NCI-H1092 (cell line): ENCODE data around the gene SKIDA1.

Experiments used
- DNase-seq: peaks from one replicate; lab custom pipeline; 2025; lab: John Stamatoyannopoulos, UW

SKIDA1 gene

GRCh38 chr10:21529032-21529910 lies 3.8 kb upstream of the SKIDA1 start:
- DNase-seq: peak; percentile 21

DNA sequence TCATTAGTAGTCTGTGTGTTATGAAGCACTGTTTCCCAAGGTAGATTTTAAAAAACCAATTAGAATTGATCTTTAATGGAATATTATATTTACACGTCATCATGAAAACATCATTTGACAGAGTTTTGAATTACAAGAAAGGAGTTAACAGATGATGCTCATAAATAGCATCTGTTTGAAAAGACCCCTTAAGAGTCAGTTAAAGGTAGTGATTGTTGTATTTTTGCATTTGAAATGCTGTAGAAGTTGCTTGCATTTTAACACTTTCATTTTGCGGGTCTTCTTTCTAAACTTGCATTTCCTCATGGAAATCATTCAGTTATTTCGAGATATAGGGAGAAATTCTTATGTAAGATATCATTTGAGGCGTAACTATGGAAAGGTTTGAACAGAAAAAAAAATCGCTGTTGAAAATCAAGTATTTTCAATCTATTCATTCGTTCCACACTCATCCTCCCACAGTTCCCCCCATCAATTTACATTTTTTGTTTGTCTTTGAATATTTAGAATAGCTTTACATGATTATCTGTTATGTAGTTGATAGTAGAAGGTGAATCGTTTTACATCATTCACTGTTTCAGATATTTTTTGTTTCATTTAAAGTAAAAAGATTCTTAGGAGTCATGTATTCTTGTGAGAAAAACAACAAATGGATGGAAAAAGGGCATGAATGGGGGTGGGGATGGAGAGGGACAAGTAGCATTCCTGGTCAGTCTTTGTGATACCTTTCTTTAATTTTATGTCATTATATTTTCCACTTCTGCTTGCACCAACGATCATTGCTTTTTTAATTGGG lies 3.0 kb upstream of the SKIDA1 start:
- no peak for DNase-seq

- DNase-seq: no peak
Measured at GRCh38 chr10:21527598-21528235, 2.2 kb upstream of the SKIDA1 start.

DNA sequence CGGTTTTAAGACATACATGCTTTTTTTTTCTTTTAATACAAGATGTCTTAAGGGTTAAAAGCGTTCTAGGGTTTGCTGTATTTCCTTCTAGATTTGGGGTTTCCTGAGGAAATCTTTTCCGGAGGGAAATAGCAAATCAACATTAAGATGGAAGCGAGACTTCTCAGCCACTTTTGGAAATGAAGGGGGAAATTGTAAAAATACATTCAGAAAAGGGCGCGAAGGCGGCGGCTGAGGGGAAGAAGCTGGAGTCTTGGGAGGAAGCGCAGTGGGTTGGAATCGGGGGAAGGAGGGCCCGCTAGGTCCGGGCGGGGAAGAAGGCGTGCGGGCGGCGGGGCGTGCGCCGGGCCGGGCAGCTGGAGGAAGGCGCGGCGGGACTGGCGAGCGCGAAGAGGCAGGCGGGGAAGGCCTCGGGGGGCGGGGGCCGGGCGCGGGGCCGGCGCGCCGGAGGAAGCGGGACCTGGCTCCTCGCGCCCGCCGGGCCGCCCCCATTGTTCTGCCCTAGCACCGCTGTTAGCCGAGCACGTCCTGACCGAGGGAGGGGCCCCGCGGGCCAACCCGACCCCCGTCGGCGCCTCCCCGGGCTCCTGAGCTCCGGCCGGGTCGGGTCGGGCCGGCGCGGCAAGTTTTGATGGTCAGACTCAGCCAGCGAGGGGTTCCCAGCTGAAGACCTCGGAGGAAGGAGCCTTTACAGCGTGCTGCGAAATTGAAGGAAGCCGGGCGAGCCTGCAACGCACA lies 1.5 kb upstream of the SKIDA1 start:
- DNase-seq: no peak

DNA sequence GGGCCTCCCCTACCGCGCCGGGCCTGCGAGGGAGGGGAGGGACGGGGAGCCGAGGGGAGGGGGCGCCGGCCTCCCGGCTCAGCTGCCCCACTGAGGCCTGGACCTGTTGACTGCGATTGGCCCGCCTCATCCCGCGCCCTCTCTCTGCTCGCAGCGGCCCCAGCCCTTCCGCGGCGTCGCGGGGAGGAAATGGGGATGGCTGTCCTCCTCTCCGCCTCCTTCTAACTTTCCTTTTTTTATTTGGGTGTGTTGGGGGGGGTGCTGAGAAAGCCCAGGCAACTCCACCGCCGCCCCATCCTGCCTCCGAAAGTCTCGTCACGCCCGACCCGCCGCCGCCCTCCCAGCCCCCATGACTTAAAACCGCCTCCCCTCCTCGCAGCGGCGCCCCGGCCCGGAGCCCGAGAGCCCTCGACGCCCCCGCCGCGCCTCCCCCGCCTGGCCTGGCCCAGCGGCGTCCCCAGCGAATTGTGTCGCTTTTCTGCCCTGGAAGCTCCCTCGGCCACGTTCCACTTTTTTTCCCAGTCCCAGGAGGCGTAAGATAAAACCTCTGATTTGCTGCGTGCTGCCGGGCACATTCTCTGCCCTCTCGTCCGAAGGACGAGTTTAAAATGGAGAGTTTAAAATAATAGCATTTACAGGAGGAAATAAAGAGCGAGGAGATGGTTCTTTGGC lies 842 bp upstream of the SKIDA1 start:
- peak; percentile 51 for DNase-seq

DNA sequence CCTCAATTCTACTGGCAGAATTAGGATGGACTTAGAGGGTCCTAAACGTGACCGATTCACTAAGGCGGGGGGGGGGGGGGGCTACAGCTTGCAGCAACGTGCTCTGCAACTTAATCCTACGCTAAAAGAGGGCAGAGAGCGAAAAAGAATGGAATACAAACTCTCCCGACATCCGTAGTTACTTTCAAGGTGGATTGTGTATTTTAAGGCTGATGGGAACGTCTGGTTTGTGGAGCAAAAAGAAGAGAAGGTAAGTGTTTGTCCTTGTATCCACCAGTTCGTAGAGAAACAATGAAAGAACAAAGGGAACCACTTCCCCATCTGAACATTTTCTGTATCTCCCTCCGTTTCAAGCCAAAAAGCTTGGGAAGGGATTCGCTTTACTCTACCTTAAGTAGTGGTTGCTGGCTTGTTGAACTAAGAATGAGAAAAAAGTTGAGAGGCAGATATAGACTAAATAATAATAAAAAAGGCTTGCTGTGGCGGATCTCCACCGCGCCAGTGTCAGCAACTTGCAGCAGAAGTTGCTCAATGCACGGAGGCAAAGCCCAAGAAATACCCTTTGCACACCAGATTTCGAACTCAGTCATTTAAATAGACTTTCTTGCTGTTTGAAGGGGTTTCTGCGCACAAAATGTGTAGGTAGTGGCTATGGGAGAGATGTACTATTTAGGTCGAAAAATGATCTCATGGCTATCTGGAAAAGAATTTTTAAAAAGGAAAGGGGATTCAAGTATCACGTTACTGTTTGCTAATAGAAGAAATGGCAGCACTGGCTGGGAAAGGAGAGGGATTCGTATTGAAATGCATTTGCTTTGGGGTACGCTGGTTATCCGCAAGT lies 736 bp downstream of the SKIDA1 start:
- DNase-seq: no peak

- DNase-seq: no peak
Measured at GRCh38 chr10:21524131-21524525, 1.4 kb downstream of the SKIDA1 start.

- peak; percentile 79 for DNase-seq
Measured at GRCh38 chr10:21523557-21524008, 1.9 kb downstream of the SKIDA1 start.

GRCh38 chr10:21522631-21523406 lies 2.7 kb downstream of the SKIDA1 start:
- DNase-seq: no peak

DNA sequence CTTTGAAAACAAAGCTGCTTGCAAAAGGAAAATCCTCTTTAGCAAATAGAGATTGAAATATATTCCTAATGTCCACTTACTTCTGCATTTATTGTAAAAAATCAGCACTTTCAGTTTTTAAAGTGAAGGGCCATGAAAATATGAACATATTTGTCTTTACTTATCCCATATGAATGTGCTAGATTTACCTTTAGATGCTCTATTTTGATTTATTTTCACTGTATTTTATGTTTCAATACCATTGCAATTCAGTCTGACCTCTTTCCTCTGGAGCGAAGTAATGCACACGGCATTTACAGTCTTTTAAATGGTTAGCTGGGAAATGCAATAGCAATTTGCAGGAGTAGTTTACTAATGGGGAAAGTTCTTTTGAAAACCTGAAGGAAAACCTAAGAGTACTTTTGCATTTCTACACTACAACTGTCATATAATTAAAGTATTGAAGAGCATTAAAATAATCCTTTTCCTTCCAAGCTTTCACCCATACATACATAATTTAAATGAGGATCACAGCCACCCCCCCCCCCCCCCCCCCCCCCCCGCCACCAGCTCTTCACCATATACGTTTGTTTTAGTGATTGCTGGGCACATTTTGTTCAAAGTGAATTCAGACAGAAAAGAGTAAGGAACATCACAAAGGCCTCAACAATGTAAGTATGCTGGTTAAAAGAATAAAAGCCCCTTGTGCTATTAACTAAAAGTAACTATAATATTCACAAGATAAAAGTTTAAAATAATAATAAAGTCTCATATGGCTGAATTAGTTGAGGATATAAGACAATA lies 3.5 kb downstream of the SKIDA1 start:
- DNase-seq: no peak

DNA sequence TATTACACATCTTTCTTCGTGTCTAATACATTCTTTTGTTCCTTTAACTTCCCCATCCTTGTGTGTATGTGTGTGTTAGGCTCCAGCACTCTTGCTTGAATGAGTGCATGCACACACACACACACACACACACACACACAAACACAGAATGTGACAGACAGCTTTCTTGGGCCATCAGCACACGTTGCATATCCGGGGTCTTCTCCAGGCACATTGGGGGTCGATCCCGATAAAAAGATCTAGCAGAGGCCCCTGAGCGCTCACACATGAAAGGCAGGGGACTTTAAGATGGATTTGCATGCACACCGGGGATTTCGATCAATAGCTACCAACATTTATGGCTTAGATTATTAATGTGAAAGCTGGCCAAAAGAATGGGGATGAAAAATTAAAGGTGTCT lies 4.5 kb downstream of the SKIDA1 start:
- no peak for DNase-seq

DNA sequence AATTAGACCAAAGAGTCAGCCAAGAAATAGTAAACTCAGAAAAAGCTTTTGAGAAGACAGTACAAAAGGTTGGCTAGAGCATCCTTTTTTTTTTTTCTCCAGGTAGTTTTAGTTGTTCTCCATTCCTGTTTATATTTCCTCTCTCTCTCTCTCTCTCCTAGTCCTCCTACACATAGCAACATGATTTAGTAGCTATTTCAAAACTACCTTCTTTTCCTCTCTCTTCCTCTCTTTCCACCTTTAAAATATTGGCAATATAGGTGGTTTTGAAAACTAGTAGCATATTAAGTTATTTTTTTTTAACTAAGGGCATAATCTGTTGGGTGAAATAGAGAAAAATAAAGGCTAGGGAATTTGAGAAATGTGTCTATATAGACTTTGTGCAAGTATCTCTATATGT lies 5.0 kb downstream of the SKIDA1 start:
- no peak for DNase-seq

GRCh38 chr10:21519941-21520436 lies 5.5 kb downstream of the SKIDA1 start:
- DNase-seq: peak; percentile 24

- no peak for DNase-seq
Measured at GRCh38 chr10:21519397-21519933, 6.0 kb downstream of the SKIDA1 start.

DNA sequence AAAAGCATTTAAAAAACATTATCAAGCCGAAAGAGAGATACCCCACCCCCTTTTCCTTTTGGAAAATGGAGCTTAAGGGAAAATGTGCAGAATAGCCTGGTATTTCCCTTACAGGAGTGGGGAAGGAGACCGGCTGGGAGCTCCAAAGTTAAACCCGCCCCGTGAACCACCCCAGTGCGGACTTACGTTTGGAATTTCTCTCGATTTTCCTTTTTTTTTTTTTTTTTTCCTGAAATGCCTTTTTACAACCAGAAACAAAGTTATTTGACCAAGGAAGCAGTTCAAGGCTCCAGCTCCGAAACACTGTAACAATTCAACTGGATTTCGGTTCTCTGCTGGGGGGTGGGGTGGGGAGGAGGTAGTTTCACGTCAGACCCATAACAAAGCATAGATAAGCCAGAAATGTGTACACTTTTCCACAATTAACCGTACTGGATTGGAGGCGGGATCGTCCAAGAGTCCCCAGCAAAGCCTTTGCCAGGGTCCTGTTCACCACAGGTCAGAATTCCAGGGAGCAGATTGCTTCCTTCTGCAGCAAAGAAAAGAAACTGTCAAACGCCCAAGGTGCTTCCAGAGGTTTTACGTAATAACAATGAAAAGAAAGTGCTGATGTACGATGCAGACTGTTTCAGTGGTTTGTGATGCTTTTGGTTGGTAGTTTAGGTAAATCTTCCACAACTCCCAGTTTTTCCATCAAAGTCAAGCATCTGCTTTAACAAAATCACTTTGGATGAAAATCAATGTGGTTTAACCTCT lies 6.7 kb downstream of the SKIDA1 start:
- no peak for DNase-seq

DNA sequence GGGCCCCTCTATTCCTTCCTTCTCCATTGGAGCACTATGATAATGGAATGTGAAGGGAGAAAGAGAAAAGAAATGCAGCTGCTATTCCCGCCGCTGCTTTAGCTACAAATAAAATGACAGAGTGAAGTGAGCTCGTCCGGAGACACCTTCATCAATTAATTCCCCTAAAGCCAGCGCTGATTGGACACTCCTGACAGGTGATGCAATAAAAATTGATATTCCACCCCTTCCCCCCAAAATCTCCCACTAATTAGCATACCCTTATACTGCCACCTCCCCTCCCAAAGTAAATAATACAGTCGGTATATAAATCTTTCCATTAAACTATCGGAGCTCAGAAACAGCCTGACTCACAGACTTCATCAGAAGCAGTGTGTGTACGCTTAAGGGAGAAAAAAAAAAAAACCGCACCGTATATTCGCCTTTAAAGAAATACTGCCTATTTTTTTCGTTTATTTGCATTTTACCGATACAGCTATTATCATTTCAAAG lies 7.3 kb downstream of the SKIDA1 start:
- peak; percentile 85 for DNase-seq
